Stimulated activated CD4-positive, alpha-beta T cell treated with anti-CD3 and anti-CD28 coated beads, Interleukin-2, amount 100 ng/mL, for 24 hours (primary cell): ENCODE measurements around the gene MRPL54.

Experiments used
- DNase-seq, 2 donors: peaks; one replicate each; pipeline ENCODE4 v3.0.0-alpha.2; 2020

The MRPL54 gene

DNA sequence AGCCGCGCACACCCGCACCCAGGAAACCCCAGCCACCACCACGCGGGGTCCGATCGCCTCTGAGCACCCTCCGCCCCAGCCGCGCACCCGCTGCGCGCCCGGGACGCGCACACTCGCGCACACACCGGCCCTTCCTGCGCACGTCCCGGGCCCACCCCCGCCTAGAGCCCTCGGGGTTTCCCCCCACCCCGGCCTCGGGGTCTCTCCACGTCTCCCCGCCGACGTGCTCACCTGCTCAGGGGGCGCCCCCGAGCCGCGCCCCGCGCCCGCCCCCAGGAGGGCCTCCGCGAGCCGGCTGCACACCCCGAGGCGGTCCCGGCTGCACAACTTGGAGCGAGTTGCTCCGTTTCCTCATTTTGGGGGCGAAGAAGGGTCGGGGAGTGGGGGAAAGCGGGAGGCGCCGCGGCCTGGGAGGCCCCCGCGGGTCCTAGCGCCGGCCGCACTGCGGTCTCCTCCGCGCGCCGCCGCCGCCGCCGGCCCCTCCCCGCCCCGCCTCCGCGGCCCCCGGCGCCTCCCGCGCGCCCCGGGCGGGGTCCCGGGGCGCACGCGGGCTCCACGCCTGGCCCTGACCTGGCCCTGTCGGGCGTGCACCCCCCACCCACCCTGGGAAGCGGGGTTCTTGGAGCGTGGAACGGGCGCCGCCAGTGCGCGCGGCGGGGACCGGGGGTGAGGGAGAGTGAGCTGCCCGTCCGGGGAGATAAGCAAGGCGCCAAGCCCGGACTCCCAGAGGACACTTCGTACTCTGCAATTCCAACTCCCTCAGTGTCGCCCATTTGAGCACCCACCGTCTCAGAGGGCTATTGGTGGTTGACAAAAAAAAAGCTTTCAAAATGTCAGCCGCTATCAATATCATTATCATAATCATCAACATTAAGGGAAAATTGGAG, 23.7 kb downstream of the MRPL54 start, which contains the start of gene MATK:
Gene MATK (minus strand): TSS at position 444 of the 887 bp plus-strand sequence. CDS start 1,246 bp downstream, outside the sequence.
- DNase-seq, result peak; percentile 35 to 46

DNA sequence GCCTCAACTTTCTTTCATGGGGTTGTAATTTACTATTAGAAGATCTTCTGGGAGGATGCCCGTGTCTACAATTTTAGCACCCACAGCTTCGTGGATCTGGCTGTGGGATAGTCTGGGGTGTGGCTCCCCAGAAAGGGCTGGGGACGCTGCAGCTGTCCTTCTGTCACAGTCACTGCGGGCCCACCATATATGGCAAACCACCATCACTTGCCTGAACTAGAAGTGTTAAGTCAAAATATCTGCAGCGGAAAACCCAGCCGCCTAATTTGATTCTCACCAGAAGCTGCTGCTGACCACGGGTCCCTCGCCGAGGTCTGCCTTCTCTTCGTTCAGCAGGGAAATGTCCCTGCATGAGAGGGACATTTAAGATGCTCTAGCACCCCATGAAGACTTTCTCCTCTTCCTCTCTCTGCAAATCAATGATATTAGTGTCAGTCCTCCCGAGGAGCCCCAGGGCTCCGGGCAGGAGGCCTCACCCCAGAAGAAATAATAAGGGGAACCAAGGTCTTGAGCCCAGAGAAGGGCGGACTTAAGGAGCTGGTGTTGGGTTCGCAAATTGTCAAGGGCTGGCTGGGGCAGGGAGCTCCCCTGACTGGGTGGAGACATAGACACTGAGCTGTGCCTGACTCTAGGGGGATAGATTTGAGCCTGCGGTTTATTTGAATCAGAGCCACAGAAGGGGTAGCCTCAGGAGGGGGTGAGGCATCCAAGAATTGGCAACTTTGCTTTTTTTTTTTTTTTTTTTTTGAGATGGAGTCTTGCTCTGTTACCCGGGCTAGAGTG, 26.7 kb downstream of the MRPL54 start:
- no peak for DNase-seq

DNA sequence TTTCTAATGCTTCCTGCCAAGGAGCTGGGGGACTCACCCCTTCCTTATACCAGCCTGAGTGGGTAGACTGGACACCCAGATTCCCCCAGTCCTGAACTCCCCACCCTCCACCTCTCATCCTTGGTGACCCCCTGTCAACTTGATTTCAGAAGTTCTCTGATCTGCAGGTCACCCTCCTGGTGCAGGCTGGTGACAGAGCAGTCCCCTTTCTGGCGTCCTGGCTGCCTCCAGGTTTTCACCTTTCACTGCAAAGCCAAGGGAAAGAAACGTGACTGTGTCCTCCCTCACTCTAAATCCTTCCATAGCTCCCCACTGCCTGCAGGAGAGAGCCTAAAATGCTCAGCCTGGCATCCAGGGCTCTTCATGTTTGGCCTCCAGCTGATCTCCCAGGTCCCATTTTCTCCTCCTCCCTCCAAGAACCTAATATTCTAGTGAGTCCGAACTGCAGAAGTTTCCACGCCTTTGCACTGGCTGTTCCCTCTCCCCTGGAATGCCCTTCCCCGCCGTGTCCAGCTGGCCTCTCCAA, 27.8 kb downstream of the MRPL54 start:
- no peak for DNase-seq

DNA sequence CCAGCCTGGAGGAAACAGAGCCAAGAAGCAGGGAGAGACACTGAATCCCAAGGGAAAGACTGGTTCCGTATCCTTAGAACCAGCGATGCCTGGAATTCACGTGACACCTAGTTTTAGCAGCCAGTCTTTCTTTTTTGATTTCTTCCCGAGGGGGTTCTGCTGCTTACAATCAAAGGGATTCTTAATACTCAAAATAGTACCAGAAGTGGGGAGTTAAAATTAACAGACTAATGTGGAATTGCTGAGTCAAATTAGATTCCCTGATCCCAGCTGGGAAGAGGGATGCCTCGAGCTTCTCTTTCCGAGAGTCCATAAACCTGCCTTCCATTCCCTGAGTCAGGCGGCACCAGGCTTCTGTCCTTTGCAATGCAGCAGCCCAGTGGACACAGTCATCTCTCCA, 28.5 kb downstream of the MRPL54 start:
- no peak for DNase-seq

DNA sequence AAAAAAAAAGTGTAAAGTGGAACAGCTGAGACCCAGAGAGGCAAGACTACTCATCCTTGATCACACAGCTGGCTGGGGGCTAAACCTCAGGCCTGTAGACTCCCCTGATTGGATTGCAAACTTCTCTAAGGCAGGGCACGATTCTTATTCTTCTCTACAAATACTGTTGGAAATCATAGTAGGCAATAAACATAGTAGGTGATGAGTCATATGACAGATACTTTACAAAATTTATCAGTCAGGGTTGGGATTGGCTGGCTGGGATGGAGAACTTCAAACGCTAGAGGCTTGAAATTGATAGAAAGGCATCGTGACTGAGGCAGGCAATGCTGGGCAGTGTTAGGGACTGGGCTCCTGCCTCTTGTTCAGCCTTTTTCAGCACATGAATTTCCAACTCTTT, 29.6 kb downstream of the MRPL54 start:
- no peak for DNase-seq

DNA sequence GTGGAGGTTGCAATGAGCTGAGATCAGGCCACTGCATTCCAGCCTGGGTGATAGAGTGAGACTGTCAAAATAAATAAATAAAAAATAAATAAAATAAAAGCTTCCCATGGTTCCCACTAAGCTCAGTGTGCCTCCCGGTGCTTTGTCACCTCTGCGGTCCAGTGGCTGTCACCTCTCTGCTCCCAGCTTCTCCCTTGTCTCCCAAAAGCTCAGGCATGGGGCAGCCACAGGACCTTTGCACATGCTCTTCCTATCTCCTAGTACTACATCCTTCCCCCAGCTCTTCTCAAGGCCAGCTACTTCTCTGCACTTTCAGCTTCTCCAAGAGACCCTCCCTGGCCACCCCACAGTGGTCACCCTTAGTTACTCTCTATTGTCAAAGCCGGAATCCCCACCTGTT, 31.3 kb downstream of the MRPL54 start:
- DNase-seq, result no peak

DNA sequence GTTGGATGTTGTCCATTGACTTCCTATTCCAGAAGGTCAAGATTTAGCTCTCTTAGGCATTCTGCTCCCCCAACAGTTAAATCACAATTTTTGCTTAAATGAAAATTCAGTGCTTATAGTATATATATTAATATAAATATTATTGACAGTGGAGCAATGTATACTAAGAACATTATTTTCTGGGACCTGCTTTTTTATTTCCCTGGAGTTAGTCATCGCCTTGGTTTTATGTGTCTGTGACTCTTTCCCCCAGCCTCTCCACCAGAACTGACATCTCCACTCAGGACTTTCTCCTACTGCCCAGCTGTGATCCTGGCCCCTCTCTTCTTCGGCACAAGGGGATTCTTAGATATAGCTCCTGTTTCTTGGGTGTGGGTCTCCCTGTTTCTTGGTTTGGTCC, 33.9 kb downstream of the MRPL54 start:
- DNase-seq, result no peak

DNA sequence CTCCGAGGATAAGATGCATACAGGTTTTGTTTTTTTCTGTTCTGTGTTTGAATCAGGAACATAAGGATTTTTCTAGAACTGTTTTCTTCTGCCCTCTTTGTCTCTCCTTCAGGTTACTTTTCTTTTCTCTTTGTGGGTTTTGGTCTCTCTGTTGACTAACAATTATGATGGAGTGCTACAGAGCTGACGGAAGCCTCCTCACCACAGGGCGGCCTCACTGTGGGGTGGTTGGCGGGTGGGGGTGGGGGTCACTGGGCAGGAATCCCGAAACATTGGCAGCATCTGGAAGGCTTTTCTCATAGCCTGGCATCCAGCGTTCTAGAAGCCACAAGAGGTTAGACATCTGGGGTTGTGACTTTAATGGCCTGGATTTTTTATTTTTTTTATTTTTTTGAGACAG, 35.7 kb downstream of the MRPL54 start:
- no peak for DNase-seq

DNA sequence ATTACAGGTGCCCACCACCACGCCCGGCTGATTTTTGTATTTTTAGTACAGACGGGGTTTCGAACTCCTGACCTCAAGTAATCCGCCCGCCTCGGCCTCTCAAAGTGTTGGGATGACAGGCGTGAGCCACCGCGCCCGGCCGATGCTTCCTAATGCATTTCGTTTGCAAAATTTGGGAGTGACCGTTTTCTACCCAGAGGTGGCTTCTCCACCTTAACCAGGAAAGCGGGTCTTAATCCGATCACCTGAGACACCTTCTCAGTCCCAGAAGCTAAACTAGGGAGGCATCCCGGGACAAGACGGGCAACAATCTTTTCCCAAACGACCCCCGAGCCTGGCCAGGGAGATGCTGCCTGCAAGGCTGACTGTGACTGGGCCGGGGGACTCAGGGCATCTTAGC, 38.5 kb downstream of the MRPL54 start:
- no peak for DNase-seq

DNA sequence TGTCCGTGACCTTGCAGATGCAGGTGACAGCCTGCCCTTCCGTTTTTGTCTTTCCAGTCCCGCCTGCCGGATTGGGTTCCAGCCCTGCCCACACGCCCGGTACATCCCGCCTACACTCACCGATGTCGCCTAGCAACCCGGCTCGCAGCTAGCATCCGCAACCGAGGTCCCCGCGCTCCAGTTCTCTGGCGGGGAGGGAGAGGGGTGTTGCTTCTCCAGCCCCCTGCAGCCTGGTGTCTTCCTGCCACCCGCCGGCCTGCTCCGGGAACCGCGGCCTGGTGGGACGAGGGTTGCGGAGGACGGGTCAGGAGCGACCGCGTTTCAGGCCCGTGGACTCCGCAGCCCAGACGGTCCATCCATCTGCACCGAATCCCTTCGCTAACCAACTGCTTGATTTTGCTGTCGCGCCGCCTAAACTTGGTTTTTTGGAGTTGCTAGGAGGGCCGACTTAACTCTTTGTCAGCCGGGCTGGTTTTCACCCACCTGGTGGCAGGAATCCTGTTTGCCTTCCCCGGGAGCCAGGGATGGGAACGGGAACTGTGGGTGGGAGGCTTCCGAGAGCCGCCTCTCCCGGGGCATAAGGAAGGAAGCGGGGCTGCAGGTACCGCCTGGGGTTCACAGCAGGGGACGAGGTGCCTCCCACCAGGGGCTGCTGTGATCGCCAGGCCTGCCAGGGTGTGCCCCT, 39.1 kb downstream of the MRPL54 start:
- peak; percentile 58 to 73 for DNase-seq

DNA sequence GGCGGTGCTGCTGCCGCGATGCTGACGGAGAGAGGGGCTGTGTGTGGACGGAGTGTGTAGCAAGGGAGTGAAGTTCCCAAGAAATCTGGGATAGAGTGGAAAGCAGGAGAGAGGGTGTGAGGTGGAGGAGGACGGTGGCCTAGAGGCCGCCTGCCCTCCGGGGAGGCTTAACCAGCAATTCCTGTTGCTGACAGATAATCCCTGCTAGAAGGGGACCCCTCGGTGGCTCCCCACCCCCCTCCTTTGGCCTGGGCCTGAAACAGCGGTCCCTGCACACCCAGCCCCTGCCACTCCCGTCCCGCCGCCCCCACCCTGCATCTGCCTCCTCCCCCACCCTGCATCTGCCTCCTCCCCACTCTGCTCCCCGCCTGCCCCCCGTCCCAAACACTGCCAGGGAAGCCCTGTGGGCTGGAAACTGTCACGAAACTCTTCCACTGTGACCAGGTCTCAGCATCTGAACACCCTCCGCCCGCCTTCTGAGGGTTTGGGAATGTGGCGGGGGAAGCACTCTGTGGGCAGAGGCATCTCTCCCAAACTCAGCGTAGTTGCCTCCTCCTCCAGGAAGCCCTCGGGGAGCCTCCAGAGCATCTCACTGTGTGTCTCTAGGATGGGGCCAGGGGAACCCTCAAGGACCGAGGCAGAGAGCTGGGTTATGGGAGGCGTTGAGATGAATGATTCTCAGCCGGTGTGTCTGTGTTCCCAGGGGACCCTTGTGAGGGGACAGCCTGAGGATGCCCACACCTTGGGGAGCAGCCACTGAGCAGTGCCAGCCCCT, 40.8 kb downstream of the MRPL54 start:
- DNase-seq, result no peak

DNA sequence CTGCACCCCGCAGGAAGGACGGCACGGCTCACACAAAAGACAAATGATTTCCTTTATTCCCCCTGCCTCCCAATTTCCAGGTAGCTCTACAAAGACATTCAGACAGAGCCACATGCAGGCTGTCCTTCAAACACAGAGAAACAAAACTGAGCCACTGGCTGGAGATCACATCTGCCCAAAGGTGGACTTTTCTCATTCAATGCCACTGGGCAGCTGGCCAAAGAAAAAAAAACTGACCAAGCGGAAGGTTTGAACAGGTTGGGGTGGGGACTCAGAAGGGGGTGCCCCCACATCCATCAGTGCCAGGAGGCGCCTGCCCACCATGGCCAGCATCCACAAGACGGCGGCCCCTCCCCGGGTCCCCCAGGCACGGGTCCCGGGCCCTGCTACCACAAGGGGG, 41.5 kb downstream of the MRPL54 start:
- no peak for DNase-seq

DNA sequence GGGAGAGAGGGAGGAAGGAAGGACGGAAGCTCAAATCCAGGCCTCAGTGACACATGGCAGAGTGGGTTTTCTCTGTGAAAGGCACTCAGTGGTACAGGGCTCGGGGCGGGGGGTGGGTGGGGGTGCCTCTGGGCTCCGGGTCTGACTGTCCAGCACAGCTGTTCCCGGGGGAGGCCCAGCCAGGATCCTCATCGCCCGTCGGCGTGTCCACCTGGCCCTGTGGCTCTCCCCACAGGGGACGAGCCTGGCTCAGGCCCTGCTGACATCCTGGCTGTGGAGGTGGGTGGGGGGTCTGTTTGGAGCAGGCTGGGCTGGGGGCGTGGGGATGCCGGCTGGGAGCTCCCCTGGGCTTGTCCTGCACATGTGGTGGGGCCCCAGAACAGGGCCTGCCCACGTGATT, 41.9 kb downstream of the MRPL54 start:
- no peak for DNase-seq

DNA sequence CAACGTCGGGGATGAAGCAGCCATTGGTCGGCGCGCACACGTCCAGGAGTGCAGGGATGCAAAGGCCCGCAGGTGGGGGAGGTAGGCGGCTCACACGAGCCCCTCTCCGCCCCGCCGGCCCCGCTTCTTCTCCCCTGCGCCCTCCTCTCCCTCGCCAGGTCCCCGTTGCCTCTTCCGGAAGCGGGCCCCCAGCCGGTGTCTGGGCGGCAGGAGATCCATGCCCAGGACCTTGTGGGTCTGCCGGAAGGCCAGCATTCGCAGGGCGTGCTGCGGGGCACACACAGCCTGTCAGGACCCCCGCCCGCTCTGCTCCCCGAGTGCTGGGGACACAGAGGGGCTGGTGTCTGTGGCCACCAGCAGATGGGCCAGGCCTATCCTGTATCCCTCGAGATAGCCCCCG, 43.4 kb downstream of the MRPL54 start:
- DNase-seq, result no peak

DNA sequence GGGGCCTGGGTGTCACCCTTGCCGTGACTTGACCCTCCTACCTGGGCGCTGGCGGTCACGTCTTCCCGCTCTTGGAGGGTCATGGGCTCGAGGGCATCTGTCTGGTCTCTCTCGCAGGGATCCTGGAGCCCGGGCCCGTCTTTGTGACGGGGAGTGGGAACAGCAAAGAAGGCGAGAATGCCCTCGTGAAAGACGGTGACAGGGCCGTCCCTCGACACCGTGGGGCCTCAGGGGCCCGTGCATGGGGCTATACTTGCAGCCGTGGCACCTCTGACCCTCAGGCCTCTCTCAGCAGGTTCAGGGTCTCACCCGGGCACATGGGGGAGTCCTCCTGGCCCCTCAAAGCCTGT, 44.6 kb downstream of the MRPL54 start:
- DNase-seq, result no peak

DNA sequence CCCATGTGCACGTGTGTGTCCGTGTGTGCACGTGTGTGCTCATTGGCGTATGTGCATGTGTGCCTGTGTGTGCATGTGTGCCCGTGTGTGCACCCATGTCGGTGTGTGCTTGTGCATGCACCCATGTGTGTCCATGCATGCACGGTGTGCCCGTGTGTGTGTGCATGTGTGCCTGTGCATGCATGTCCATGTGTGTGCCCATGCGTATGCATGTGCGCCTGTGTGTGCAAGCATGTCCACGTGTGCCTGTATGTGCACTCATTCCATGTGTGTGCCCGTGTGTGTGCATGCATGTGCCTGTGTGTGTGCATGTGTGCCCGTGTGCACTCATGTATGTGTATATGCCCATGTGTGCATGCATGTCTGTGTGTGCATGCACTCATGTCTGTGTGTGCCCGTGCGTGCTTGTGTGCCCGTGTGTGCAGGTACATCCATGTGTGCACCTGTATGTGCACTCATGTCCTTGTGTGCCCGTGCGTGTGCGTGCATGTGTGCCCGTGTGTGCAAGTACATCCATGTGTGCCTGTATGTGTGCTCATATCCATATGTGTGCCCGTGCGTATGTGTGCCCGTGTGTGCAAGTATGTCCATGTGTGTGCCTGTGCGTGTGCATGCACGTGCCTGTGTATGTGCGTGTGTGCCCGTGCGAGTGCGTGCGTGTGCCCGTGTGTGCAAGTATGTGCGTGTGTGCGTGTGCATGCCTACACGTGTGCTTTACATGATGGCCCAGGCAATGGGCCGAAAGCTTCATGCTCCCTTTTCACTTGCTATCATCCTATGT, 45.3 kb downstream of the MRPL54 start:
- no peak for DNase-seq

DNA sequence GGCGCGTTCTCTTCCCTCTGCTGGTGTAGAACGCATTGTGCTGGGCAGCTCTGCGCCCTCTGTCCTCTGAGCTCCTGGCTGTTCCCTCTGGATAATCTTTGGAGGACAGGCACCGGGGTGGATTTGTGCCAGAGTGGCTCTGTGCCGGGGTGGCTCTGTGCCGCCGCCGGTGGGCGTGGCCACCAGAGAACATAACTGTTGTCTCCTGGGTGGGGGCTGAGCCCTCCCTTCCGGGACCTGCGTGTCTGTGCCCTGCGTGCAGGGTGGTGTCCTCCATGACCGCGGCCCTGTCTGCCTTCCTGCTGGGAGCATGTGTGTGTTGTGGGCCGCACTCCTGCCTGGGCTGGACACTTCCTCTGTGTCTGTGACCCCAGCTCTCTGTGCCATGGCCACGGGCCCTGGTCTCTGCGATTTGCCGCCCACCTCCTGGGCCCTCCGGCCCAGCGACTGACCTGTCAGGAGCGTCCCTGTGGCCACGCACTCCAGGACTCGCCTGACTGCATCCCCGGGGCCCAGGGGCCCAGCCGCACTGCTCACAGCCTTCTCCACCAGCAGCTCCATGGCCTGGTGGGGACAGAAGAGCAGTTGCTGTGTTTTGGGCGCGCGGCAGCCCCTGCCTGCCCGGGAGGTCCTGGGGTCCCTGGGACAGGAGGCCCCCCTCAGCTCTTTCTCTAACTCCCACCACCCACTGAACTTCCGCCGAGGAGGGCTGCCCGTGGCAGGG, 46.1 kb downstream of the MRPL54 start:
- DNase-seq, result no peak

DNA sequence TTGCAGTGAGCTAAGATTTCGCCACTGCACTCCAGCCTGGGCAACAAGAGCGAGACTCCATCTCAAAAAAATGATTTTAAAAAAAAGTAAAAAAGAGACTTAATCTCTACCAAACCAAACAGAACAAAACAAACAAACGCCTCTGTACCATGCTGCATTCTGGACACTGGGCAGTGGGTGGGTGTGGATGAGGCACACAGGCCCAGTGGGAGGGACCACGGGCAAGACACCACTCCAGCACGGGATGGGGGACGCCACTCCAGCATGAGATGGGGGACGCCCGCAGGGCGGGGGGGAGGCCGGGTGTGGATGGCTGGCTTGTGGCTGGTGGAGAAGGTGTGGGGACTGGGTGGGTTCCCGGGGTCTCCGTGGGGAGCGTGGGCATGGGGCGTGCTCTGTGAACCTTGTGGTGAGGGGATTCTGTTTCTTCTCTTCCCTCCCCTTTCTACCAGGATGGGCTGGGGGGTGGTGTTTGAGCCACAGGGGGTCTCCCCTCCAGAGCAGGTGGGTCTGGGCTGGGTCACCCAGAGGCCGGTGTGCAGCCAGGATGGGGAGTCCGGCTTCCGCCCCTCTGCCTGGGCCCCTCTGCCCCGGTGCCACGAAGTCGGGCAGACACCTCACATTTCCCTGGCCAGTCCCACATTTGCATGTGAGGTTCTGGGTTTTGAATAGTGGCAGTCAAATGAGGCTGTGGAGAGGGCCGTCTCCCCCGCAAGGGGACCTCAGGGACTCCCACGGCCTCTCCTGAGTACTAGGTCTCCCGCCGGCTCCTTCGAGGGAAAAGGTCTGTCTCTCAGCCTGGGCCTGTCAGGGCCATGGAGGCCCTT, 47.6 kb downstream of the MRPL54 start:
- no peak for DNase-seq

DNA sequence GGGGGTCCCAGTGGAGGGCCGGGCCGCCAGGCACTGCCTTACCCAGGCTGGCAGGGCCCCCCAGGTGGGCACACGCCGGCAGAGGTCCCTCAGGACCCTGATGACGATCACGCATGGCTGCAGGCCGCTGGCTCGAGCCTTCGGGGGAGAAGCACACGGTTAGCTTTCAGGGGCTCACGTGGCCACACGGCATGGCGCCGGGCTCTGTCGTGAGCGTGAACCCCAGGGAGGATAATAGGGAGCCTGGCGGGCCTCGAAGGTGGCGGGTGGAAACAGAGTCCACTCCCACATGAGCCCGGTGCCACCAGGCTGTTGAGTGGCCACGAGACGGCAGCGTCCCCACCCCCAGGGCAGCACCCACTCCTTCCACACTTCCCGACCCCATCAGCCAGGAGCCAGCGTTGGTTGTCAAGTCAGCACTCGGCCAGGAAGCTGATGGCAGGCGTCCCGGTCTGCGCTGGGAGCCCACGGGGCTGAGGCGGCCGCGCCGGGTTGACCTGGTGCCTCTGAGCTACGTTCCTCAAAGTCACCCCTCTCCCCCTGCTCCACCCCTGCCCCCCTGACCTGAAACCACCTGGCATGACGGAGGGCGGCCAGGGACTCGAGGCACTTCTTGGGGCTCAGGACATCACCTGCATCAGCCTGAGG, 48.4 kb downstream of the MRPL54 start:
- no peak for DNase-seq
